Spleen (tissue), 11 donors: ENCODE results near the gene LRRN2. TPM values are rescaled to one million over a fixed set of nuclear protein-coding genes. Genes with fewer than 3 reads are reported as not detected.

ENCODE experiments used
- DNase-seq: peaks from one replicate; pipeline ENCODE4 v3.0.0-alpha.2; 2020
- H3K27ac ChIP-seq, 8 donors: fragments of 200-600 bp; sonication (generic) in 7 of 8; 1 replicate in 4 of 8; 2 replicates in 4 of 8; pipeline versions ENCODE4 v1.5.0 to v1.8.0; 2016 to 2021; ENCODE audit warnings: inconsistent platforms in 4 of 8, mild to moderate bottlenecking in 4 of 8, moderate library complexity in 1 of 8
- H3K27me3 ChIP-seq, 7 donors: fragments of 200-600 bp; sonication (generic) in 6 of 7; replicated peaks in 1 of 7; 1 replicate in 4 of 7; 2 replicates in 3 of 7; pipeline versions ENCODE4 v1.5.0 to v1.8.0; 2016 to 2021; ENCODE audit warnings: inconsistent platforms in 3 of 7, mild to moderate bottlenecking in 1 of 7
- H3K36me3 ChIP-seq, 6 donors: fragments of 200-600 bp; sonication (generic) in 5 of 6; 1 replicate in 4 of 6; 2 replicates in 2 of 6; pipeline versions ENCODE4 v1.5.0 to v1.8.0; 2016 to 2021; ENCODE audit warnings: inconsistent platforms in 2 of 6
- H3K4me1 ChIP-seq, 6 donors: fragments of 200-600 bp; sonication (generic) in 5 of 6; 1 replicate in 3 of 6; 2 replicates in 3 of 6; pipeline versions ENCODE4 v1.5.0 to v1.8.0; 2016 to 2021; ENCODE audit warnings: inconsistent platforms in 3 of 6
- H3K4me3 ChIP-seq, 8 donors: fragments of 200-600 bp; sonication (generic) in 7 of 8; 1 replicate in 4 of 8; 2 replicates in 4 of 8; pipeline versions ENCODE4 v1.5.0 to v1.8.0; 2016 to 2021; ENCODE audit warnings: inconsistent platforms in 4 of 8, mild to moderate bottlenecking in 4 of 8, moderate library complexity in 2 of 8
- H3K9me3 ChIP-seq, 8 donors: fragments of 200-600 bp; sonication (generic) in 7 of 8; 1 replicate in 4 of 8; 2 replicates in 4 of 8; pipeline versions ENCODE4 v1.5.0 to v1.8.0; 2016 to 2021; ENCODE audit warnings: inconsistent platforms in 4 of 8
- POLR2A ChIP-seq, 3 donors: fragments of 450-650 bp; IDR thresholded peaks; one replicate each; pipeline ENCODE4 v1.5.1; 2017; ENCODE audit warnings: antibody characterized with exemption in 3 of 3, mild to moderate bottlenecking in 1 of 3
- POLR2AphosphoS5 ChIP-seq, 3 donors: sonication (generic); formaldehyde crosslinking; IDR thresholded peaks; one replicate each; pipeline ENCODE4 v1.5.1; 2017; ENCODE audit warnings: antibody characterized with exemption in 3 of 3
- WGBS, 5 donors: extraction: QIAGEN DNeasy Blood & Tissue Kit in 3 of 5; methylation state at CpG; one replicate each; pipeline versions ENCODE4 v1.1.5 to v1.1.7; 2013 to 2018; 5-methylcytosine and 5-hydroxymethylcytosine counted together
- intact Hi-C: fragments of 100-400 bp; cut with DNase I; formaldehyde crosslinking; loops from one replicate; pipeline ENCODE4 v1.15.0; 2023; ENCODE audit warnings: low total_unique reads
- polyA plus RNA-seq, 3 donors: library from polyadenylated mRNA; stranded (reverse); fragments of 200-250 nt; gene quantifications; one replicate each; pipeline ENCODE4 v1.2.1, GENCODE V29; 2013
- total RNA-seq, 7 donors: library from RNA; depleted of rRNA in 3 of 7; stranded (reverse); fragments of >200 nt in 3 of 7; fragmentation: NEBNext Ultra II Directional in 4 of 7; extraction: Animal tissue kit (Norgen Biotek cat#: 25700) in 4 of 7; gene quantifications; one replicate each; pipeline versions ENCODE4 v1.1.0 to v1.2.1, GENCODE V29; 2016 to 2021
- TF ChIP-seq, protein P1 (sequence below), 11 experiments: fragments of 200-600 bp in 7 of 11; fragments of 450-650 bp in 4 of 11; sonication (generic) in 4 of 11; IDR thresholded peaks in 8 of 11; conservative IDR thresholded peaks in 3 of 11; 1 replicate in 7 of 11; 2 replicates in 4 of 11; pipeline versions ENCODE4 v1.4.0 to v1.8.0; 2016 to 2021; ENCODE audit warnings: antibody characterized with exemption in 11 of 11, inconsistent platforms in 4 of 11, mild to moderate bottlenecking in 1 of 11
- donor health status: healthy with polysubstance abuse.
- donor health status: DM: no; HTN: no; CAD: no; lungs with moderate emphysema.
- donor health status: DM: no; HTN: no; CAD: no.
- donor health status: Bipolar disorder and iron deficiency.
- donor health status: healthy.
- donor health status: DM: no; HTN: no; CAD: no.
- donor health status: DM: yes; HTN: yes; CAD: no.

The LRRN2 gene
- total and polyA plus RNA-seq, 10 donors: 1.6 to 11.9 (median 4.5) TPM

- WGBS, 5 donors: 4 to 10% (median 5%) methylated on average over 2 of the region's 2 CpGs
- no peak overlapping the region for H3K4me3 ChIP-seq
- H3K27me3 ChIP-seq: peaks cover 0 to 12% (median 0%) of the 10 kb centered on the region in 7 donors
- DNase-seq: no peak
- no peak overlapping the region for H3K27ac ChIP-seq
- H3K9me3 ChIP-seq: no peaks in the 10 kb centered on the region
- H3K4me1 ChIP-seq: no peaks in the 10 kb centered on the region
- intact Hi-C loops: no loop called here
- no peaks in the 10 kb centered on the region for H3K36me3 ChIP-seq
- TF ChIP-seq, protein P1, sequence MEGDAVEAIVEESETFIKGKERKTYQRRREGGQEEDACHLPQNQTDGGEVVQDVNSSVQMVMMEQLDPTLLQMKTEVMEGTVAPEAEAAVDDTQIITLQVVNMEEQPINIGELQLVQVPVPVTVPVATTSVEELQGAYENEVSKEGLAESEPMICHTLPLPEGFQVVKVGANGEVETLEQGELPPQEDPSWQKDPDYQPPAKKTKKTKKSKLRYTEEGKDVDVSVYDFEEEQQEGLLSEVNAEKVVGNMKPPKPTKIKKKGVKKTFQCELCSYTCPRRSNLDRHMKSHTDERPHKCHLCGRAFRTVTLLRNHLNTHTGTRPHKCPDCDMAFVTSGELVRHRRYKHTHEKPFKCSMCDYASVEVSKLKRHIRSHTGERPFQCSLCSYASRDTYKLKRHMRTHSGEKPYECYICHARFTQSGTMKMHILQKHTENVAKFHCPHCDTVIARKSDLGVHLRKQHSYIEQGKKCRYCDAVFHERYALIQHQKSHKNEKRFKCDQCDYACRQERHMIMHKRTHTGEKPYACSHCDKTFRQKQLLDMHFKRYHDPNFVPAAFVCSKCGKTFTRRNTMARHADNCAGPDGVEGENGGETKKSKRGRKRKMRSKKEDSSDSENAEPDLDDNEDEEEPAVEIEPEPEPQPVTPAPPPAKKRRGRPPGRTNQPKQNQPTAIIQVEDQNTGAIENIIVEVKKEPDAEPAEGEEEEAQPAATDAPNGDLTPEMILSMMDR (IDR thresholded peaks at IDR 0.05 in 8 of 11, conservative IDR thresholded peaks at IDR 0.05 in 3 of 11): no peak
- no peak for TF ChIP-seq POLR2AphosphoS5 (IDR thresholded peaks at IDR 0.05)
- TF ChIP-seq POLR2A (IDR thresholded peaks at IDR 0.05): no peak
These were observed 38.3 kb downstream of the LRRN2 start for GRCh38 chr1:204647114-204647804.

DNA sequence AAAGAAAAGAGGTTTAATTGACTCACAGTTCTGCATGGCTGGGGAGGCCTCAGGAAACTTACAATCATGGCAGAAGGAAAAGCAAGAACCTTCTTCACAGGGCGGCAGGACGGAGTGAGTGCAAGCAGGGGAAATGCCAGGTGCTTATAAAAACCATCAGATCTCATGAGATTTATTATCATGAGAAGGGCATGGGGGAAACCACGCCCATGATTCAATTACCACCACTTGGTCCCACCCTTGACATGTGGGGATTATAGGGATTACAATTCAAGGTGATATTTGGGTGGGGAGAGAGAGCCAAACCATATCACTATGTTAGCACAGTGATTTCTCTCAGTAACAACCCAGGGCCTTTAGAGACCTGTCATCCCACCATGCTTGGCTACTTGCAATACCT lies 39.9 kb downstream of the LRRN2 start:
- TF ChIP-seq, protein P1 (IDR thresholded peaks at IDR 0.05 in 8 of 11, conservative IDR thresholded peaks at IDR 0.05 in 3 of 11): no peak
- TF ChIP-seq POLR2A (IDR thresholded peaks at IDR 0.05) (no peak), POLR2AphosphoS5 (IDR thresholded peaks at IDR 0.05) (no peak)
- Histone ChIP-seq H3K27ac (no peak overlapping the region), H3K4me3 (no peak overlapping the region), H3K4me1 (no peaks in the 10 kb centered on the region), H3K36me3 (no peaks in the 10 kb centered on the region), H3K27me3 (no peaks in the 10 kb centered on the region), H3K9me3 (no peaks in the 10 kb centered on the region)
- no peak for DNase-seq
- WGBS, 5 donors: 74 to 80% (median 78%) methylated on average over 3 of the region's 3 CpGs
- intact Hi-C loops: no loop called here

DNA sequence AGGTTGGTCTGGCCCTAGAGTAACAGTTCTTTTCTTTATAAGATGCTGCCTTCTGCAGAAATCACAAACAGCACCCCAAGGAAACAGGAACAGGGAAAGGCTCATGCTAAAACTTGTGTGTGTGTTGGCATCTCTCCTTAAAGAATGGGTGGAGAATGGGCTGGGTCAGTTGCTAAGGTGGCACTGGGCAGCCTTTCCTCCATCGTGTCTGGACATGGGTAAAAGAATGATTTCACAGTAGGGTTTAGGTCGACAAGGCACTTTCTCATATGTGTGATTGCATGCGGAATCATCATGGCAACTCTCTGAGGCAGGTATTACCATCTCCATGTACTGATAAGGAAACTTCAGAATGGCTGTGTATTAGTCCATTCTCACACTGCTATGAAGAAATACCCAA lies 40.3 kb downstream of the LRRN2 start:
- intact Hi-C loops: no loop called here
- DNase-seq: no peak
- WGBS, 5 donors: 70 to 86% (median 82%) methylated on average over 3 of the region's 3 CpGs
- Histone ChIP-seq H3K27ac (no peak overlapping the region), H3K4me1 (no peaks in the 10 kb centered on the region), H3K27me3 (no peaks in the 10 kb centered on the region), H3K36me3 (no peaks in the 10 kb centered on the region), H3K4me3 (no peak overlapping the region), H3K9me3 (peaks cover 0 to 1% (median 0%) of the 10 kb centered on the region in 8 donors)
- TF ChIP-seq POLR2AphosphoS5 (IDR thresholded peaks at IDR 0.05): no peak
- TF ChIP-seq POLR2A (IDR thresholded peaks at IDR 0.05): no peak
- TF ChIP-seq, protein P1 (IDR thresholded peaks at IDR 0.05 in 8 of 11, conservative IDR thresholded peaks at IDR 0.05 in 3 of 11): no peak

GRCh38 chr1:204643503-204643902 lies 42.0 kb downstream of the LRRN2 start:
- WGBS, 5 donors: 87 to 94% (median 89%) methylated on average over 6 of the region's 6 CpGs
- H3K9me3 ChIP-seq: peaks cover 0 to 6% (median 0%) of the 10 kb centered on the region in 8 donors
- H3K27ac ChIP-seq: no peak overlapping the region
- H3K27me3 ChIP-seq: no peaks in the 10 kb centered on the region
- TF ChIP-seq POLR2AphosphoS5 (IDR thresholded peaks at IDR 0.05): no peak
- TF ChIP-seq, protein P1 (IDR thresholded peaks at IDR 0.05 in 8 of 11, conservative IDR thresholded peaks at IDR 0.05 in 3 of 11): no peak
- no peak for TF ChIP-seq POLR2A (IDR thresholded peaks at IDR 0.05)
- DNase-seq: peak; percentile 1
- H3K36me3 ChIP-seq: no peaks in the 10 kb centered on the region
- intact Hi-C loops: no loop called here
- H3K4me3 ChIP-seq: no peak overlapping the region
- no peaks in the 10 kb centered on the region for H3K4me1 ChIP-seq
